PC-3 (cell line): ENCODE results near the gene GRIN2C.

Experiments used
- EZH2 ChIP-seq: fragments of 300-600 bp; sonication (generic); IDR thresholded peaks from one replicate; pipeline ENCODE4 v1.6.1; 2017; ENCODE audit warnings: antibody characterized with exemption, mild to moderate bottlenecking, low read length; ENCODE audit not compliant: unreplicated experiment
- EZH2phosphoT487 ChIP-seq: fragments of 300-600 bp; sonication (generic); IDR thresholded peaks from 2 replicates; pipeline ENCODE4 v1.6.1; 2018; ENCODE audit warnings: mild to moderate bottlenecking, antibody characterized with exemption, low read length, borderline replicate concordance
- TF ChIP-seq, protein P1 (sequence below): fragments of 300-600 bp; sonication (generic); conservative IDR thresholded peaks from 2 replicates; pipeline ENCODE4 v1.5.1; 2017; ENCODE audit warnings: antibody characterized with exemption, low read depth, mild to moderate bottlenecking, low read length

DNA sequence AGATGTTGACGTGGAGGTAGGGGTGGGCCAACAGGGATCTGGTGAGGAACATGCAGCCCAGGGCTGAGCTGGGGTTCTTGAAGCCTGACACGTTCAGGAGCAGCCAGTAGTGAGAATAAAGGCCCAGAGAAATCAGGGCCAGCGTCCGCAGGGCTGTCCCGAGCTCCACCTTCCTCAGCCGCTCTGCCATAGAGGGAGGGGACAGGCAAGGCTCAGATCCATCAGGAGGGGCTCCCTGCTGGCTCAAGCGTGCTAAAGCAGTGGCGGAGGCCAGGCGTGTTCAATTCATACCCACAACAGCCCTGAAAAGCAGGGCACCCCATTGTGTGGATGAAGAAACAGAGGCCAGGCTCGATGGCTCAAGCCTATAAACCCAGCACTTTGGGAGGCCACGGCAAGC lies 21.4 kb upstream of the GRIN2C start:
- TF ChIP-seq, protein P1, sequence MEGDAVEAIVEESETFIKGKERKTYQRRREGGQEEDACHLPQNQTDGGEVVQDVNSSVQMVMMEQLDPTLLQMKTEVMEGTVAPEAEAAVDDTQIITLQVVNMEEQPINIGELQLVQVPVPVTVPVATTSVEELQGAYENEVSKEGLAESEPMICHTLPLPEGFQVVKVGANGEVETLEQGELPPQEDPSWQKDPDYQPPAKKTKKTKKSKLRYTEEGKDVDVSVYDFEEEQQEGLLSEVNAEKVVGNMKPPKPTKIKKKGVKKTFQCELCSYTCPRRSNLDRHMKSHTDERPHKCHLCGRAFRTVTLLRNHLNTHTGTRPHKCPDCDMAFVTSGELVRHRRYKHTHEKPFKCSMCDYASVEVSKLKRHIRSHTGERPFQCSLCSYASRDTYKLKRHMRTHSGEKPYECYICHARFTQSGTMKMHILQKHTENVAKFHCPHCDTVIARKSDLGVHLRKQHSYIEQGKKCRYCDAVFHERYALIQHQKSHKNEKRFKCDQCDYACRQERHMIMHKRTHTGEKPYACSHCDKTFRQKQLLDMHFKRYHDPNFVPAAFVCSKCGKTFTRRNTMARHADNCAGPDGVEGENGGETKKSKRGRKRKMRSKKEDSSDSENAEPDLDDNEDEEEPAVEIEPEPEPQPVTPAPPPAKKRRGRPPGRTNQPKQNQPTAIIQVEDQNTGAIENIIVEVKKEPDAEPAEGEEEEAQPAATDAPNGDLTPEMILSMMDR = no peak
- TF ChIP-seq EZH2 = no peak
- TF ChIP-seq EZH2phosphoT487 = no peak
